GM18511 (cell line): ENCODE data around the gene FUZ.

Experiments
- ATAC-seq: cut with Tn5 transposase; IDR thresholded peaks from one replicate; pipeline ENCODE4 v1.9.1; 2021; ENCODE audit warnings: mild to moderate bottlenecking, moderate library complexity; ENCODE audit not compliant: unreplicated experiment

FUZ gene

DNA sequence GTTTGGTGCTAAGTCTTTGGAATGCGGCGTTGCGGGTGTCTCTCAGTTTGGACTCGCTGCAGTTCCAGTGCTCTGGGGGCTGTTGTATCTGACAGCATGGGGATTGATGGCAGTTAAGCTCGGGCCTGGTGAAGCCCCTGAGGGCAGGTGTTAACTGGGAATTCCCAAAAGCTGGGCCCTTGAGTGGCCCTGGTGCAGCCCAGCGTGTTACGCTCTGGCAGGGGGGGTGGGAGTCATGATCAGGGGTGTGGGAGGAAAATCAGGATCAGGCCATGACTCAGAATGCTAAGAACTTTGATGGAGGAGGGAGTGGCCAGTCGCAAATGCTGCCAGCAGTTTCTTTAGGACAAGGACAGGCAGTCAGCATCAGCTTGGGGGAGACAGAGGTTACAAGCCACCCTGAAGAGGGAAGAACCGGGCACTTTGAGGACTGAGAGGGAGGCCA, 26.7 kb downstream of the FUZ start:
- ATAC-seq, result no peak

DNA sequence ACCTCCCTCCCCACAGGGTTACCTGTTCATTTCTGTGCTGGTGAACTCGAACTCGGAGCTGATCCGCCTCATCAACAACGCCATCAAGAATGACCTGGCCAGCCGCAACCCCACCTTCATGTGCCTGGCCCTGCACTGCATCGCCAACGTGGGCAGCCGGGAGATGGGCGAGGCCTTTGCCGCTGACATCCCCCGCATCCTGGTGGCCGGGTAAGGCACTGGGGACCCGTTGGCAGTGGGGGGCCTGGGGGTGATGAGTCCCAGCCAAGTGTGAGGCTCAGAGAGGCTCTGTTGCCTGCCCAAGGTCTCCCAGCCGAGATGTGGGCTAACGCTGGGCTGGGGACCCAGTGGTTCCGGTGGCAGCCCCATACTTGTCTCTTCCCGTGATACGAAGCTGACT, 30.6 kb downstream of the FUZ start:
- no peak for ATAC-seq

DNA sequence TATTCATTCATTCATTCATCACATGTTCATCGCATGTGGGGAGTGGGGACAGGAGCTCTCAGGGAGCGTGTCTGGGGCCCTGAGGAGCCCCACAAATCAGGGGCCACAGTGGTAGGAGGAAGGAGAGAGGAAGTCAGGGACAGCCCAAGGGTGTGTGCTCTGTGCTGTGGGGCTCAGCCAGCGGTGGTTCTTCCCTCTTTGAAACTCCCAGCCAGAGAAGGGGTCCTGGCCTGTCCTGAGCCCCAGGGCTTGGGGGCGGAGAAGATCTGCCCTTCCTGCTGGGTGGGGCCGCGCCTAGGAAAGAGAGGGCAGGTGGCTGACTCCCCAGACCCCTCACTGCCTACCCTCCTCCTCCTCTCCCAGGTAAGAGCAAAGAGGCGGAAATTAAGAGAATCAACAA, 31.7 kb downstream of the FUZ start:
- ATAC-seq, result no peak

DNA sequence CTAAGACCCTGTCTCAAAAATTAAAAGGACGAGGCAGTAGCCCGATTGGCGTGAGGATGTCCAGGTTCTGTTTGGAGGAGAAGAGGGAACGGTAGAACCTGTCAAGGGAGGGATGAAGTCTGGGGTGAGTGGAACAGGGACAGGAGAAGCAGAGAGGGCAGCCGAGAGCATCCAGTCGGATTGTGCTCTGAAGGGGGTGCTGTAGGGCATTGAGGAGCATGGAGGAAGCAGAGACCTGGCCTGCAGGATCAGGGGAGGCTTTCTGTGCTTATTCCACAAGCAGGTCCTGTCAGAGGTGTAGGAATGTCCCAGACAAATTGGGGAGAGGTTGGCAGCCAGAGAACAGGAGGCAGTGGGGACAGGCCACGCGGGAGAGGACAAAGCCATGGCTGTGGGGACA, 32.2 kb downstream of the FUZ start:
- no peak for ATAC-seq

DNA sequence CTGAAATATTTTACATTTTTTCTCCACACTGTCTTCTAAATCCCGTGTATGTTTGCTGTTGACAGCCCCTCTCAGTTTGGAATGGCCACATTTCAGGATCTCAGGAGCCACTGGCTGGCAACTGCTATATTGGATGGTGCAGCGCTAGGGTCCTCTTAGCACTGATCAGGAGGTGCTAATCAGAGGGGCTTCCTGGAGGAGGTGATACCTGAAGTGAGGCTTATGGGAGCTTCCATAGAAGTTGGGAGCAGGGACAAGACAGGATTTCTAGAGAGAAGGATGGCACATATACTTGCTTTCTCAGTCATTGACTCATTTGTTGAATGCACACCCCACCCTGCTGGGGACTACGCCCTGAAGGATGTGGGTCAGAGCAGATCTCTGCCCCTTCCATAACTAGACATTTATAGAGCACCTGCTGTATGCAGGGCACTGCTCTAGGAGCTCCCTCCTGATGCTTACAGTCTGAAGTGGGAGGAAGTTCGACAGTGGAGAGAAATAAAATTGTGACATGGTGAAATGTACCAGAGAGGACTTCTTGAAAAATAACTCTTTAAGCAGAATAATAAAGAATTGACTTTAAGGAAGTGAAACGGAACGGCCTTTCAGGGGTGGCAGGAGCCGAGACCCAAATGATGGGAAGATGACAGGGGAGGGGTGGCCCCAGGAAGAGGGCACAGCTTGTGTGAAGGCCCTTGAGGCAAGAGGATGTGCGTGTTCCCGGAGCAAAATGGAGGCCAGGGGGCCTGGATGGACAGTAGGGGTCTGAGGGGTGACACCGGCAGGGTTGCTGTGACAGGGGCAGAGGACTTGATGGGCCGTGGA, 33.1 kb downstream of the FUZ start:
- no peak for ATAC-seq

DNA sequence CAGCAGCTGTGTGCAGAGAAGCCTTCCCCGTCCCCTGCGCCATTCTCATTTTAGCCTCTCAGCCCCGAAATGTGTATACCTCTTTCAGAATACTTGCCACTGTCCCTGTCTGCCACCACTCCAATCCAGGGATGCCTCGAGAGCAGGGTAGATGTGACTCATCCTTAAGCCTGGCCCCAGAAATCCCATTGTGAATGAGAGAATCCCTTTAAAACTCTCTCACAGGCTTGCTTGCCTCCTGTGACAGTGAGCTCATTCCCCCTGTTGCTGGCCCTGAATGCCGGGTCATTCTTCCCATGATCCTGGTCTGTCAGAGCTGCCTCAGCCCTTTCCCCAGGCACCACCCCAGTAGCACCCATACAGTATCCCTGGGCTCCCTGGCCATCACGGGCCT, 36.7 kb downstream of the FUZ start:
- no peak for ATAC-seq

DNA sequence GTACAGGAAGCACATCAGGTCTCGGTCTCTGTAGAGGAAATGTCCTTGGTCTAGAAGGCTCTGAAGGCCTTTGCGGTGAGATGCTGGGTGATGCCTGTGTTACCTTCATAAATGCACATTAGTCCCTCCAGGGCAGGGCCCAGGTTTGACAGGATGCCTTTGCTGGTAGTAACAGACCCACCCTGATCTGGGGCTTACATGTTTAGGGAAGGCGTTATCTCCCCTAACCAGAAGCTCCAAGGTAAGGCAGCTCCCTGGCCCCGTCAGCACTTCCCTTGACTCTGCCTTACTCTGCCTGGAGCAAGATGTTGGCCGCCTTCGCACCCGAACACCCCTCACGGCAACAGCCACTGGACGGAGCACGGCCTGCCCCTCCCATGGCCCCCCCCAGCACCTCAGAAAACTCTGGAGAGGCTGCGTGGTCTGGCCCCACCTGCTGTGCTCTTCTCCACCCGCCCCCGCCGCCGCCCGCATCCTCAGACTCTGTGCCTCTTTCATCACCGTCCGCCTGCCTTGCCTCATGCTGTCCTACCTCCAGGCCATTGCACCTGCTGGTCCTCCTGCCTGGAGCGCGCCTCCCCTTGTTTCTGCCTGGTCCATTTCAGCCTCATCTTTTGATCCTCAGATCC, 37.2 kb downstream of the FUZ start:
- no peak for ATAC-seq

DNA sequence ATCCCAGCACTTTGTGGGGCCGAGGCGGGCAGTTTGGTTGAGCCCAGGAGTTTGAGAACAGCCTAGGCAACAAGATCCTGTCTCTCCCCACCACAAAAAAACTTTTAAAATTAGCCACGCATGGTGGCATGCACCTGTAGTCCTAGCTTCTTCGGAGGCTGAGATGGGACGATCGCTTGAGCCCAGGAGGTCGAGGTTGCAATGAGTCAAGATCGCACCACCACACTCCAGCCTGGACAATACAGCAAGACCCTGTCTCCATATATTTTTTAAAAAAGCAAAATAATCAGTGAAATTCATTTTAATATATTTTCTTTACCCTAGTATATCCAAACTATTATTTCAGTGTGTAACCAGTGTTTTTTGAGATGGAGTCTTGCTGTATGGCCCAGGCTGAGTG, 38.1 kb downstream of the FUZ start:
- no peak for ATAC-seq

DNA sequence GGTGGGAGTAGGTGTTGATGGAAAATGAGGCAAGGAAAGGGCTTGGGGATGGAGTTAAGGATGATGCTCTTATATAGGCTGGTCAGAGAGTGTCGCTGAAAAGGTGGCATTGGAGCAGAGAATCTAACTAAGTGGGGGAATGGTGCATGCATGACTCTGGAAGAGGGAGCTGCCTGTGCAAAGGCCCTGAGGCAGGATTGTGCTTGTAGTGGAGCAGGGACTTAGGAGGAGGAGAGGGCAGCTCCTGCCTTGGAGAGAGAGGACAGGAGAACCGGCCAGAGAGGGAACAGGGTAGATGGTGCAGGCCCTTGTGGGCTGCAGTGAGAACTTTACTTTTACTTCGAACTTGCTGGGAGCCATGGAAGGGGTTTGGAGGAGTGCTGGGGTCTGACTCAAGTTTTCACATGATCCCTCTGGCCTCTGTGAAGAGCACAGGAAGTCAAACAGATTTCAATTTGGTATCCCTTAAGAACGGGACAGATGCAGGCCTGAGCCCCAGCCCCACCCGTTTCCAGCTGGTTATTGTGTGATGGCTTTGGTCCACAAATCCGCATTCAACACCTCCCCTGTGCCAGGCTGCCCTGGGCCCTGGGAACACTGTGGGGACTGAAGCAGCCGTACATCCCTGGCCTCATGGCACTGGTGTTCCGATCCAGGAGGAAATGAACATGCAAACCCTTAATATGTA, 39.3 kb downstream of the FUZ start:
- no peak for ATAC-seq

DNA sequence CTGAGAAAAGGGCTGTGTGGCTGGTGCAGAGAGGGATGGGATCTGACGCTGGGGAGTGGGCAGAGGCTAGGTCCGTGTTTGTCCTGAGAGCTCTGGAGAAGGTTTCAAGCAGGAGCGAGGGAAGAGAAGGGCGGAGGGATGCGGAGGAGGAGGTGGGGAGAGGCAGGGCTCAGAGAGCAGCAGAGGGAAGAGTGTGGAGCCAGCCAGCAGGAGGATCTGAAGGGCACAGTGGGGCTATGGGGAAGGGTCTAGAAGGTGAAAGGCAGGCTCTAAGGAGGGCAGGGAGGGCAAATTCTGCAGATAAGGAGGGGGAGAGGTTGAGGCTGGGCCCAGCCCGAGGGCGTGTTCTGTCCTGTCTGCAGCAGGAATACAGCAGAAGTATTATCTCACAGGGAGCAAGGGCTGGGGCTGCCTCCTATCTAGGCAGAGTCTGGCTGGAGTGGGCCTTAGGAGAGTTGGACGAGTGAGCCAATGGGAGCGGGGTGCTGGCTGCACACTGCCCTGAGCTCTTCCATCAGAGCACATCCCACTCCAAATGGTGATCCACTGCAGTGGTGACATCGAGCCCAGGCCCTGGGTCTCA, 40.2 kb downstream of the FUZ start:
- no peak for ATAC-seq

DNA sequence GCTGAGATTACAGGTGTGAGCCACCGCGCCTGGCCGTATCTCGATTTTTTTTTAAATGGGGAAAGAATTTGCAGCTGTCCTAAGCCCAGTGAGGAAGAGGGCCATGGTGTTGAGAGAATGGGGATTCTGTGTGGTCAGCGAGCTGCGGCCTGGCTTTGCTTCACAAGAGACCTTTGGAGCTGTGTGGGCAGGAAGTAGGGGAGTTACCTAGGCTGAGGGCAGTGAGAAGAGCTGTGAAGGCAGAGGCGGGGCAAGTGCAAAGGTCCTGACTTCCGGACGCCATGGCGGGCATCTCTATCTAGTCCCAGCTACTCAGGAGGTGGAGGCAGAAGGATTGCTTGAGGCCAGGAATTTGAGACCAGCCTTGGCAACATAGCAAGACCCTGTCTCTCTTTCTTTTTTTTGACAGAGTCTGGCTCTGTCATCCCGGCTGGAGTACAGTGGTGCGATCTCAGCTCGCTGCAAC, 41.4 kb downstream of the FUZ start:
- no peak for ATAC-seq

DNA sequence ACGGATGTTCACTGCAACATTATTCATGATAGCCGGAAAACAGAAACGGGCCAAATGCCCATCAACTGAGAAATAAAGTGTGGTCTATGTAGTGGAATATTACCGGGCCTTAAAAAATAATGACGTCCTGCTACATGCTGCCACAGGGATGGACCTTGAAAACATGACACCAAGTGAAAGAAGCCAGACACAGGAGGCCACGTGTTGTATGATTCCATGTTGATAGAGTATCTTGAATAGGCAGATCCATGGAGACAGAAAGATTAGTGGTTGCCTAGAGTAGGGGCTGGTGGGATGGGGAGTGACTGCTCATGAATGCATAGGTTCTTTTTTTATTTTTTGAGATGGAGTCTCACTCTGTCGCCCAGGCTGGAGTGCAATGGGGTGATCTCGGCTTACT, 42.6 kb downstream of the FUZ start:
- ATAC-seq, result no peak

DNA sequence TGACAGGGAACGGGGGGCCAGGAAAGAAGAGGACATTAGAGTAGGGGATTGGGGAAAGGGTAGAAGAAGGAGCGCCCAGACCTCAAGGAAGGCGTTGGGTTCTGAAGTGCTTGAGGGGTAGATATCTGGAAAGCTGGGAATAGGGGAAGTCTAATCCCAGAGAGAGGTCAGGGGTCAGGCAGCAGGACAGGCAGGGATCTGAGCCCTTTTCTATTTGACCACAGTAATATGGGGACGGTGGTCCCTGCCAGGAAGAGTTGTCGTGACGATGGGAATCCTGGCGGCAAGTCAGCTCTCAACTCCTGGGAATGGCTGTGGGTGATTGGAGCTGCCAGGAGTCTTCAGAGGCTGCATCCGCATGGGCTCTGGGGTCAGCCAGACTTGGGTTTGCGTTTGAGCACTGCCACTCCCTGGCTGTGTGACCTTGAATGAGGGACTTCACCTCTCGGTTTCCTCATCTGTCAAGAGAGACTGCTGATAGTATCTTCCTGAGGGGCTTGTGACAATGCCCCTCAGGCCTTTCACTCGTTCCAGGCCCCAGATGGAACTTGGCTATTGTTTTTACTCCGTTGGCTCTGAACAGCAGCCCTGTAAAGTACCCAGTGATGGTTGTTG, 45.0 kb downstream of the FUZ start:
- no peak for ATAC-seq

DNA sequence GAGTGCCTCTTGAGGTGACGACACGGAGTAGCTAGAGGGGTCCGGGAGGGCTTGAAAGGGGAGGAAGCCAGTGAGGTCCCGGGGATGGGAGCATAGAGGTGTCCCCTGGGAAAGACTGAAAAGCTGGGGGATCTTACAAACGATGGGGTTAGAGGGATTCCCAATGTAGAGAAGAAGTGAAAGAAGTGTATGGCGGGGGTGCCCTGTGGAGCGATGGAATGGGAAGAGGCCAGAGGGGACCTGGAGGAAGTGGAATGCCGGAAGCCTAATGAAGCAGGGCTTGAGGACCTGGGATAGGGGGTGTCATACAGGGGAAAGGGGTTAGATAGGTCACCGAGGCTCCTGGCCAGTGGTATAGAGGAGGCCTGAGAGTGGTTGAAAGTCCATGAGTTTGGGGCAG, 45.7 kb downstream of the FUZ start:
- no peak for ATAC-seq

DNA sequence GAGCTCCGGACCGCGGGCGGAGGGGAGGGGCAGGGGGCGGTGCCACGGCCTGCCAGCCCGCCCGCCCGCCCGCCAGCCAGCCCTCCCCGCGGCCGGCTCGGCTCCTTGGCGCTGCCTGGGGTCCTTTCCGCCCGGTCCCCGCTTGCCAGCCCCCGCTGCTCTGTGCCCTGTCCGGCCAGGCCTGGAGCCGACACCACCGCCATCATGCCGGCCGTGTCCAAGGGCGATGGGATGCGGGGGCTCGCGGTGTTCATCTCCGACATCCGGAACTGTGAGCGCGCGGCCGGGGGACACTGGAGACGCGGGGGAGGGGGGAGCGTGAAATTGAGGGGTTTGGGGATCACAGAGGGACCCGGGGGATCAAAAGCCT, 46.2 kb downstream of the FUZ start, which contains the start of gene AP2A1:
Gene AP2A1 (plus strand): TSS at position 72 of the 370 bp plus-strand sequence. CDS start 133 bp downstream, at position 205.
- peak; percentile 5 for ATAC-seq

DNA sequence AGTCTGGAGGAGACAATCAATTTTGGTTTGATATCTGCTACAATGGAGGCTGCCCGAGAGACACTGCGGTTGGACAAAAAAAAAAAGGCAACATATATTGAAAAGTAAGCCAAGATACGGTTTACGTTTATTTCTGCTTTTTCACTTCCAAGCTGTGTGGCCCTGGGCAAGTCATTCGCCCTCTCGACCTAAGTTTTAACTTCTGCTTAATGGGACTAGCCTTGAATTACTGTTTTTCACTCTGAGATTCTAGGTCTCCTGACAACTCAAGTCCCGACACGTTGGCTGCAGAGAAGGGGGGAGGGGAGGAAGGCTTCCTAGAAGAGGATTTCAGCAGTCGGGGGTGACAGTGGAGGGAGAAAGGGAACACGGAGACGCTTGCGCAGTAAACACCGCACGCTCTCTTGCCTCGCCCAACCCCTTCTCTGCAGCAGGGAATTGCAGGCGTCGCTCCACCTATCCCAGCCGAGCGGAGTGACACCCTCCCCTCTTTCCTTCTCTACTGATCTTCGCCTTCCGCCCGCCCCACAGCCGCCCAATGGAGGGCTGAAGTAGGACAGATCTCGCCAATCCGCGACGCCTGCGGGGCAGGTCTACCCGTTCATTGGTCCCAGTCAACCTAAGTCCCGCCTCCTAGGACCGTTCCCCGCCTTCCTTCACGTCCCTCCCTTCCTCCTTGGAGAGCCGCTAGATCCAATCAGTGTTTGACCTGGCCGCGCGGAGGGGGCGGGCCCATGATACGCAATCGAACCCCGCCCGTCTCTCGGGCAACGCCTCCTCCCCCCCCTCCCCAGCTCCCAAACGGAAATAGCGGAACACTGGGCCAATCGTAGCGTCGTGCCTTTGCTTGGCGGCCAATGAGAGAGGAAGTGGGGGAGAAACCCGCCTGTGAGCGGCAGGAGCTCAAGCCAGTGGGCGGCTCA, 46.8 kb downstream of the FUZ start:
- peak; percentile 95 for ATAC-seq

DNA sequence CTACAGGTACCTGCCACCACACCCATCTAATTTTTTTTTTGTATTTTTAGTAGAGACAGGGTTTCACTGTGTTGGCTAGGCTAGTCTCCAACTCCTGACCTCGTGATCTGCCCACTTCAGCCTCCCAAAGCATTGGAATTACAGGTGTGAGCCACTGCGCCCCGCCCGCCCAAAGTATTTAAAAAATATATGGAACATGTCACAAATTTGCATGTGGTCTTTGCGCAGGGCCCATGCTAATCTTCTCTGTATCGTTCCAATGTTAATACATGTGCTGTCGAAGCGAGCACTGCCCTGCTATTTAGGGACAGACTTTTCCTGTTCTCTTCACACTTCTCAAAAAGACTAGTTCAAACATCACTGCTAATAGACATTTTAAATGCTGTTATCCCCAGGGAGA, 48.8 kb downstream of the FUZ start:
- no peak for ATAC-seq

DNA sequence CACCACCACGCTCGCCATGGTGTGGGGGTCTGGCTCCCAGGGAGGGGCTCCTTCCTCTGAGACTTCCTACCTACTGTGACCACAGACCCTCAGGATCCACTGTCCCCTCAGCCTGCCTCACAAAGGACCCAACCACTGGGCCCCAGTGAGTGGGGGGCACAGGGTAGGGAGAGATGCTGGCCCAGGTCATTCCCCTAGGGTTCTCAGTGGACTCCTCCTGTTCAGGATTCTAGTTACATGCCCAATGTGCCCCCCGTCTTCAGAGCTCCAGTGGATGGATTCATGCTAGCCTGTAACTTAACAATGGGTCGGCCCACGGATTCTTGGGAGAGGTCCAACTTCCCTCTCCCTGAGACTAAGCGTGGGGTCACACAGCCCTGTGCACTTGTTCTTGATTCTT, 49.9 kb downstream of the FUZ start, which contains the start of gene TSKS:
Gene TSKS (minus strand): TSS at position 77 of the 400 bp plus-strand sequence. CDS start 59 bp downstream, at position 18.
- ATAC-seq, result no peak

DNA sequence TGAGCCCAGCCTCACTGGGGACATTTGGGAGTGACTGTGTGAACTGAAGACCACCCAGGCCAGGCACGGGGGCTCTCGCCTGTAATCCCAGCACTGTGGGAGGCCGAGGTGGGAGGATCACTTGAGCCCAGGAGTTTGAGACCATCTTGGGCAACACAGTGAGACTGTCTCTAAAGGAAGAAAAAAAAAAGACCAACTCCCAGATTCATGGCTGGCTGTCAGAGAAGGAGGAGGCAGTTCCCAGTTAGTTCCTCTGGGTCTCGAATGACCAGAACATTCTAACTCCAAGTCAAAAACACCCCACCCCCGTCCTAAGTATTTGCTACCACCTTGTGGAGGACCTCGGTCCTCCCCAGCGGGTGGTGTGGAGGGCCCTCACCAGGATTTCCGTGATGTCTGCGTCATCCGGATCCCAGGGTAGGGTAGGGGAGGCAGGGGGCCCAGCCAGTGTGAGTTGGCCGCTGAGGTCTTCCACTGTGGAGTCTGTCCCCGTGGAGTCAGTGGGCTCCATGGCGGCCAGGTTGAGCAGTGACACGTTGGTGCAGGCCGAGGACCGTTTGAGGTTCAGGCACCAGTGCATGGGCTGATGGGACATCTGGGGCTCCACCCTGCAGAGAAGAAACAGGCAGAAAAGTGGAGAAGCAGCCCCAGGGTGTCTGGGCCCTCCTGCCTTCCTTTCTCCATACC, 51.3 kb downstream of the FUZ start:
- ATAC-seq, result no peak
